ENCODE data around the gene SPRN.
A peak's percentile ranks its signal among the peaks of the same experiment; 100 is the strongest.

The SPRN gene

GRCh38 chr10:133401500-133401899, 22.9 kb downstream of the SPRN start:
- H3K4me3 ChIP-seq (ENCODE audit: low read depth, low read length) = no peak overlapping the region
- TF ChIP-seq CTCF (conservative IDR thresholded peaks at IDR 0.05; ENCODE audit: low read depth, low read length) = no peak
- DNase-seq (ENCODE audit: low read depth) = no peak

DNA sequence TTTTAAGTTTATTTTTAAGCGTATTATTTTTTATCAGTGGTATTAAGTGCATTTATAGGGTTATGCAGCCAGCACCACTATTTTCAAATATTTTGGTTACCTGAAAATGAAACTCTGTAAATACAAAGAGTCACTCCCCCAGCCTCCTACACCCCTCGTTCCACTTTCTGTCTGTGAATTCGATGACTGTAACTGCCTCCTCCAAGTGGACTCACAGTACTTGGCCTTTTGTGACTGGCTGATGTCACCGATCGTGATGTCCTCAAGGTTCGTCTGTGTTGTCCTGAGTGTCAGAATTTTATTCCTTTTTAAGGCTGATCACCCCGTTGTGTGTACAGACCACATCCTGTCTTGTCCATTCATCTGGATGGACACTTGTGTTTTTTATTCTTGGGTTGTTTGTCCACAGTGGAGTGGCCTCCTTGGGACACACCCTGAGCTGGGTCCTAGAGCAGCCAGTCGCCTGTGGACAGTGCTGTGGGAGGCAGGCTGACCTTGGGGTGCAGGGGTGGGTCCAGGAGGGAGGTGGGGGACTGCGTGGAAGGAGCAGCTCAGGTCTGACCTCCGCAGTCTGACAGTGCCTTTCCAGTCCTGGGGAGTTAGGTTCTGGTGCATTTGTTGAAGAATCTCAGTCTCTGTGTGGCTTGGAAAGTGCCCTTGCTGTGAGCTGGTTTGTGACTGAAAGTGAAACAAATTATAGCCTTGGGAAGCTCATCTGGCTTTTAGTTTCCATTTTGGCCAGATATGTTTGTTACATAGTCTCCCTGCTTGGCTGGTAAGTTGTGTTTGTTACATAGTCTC, 23.6 kb downstream of the SPRN start:
- H3K4me3 ChIP-seq (ENCODE audit: low read depth, low read length) = no peak overlapping the region
- peak; percentile 18 for DNase-seq (ENCODE audit: low read depth)
- TF ChIP-seq CTCF (conservative IDR thresholded peaks at IDR 0.05; ENCODE audit: low read depth, low read length) = no peak

DNA sequence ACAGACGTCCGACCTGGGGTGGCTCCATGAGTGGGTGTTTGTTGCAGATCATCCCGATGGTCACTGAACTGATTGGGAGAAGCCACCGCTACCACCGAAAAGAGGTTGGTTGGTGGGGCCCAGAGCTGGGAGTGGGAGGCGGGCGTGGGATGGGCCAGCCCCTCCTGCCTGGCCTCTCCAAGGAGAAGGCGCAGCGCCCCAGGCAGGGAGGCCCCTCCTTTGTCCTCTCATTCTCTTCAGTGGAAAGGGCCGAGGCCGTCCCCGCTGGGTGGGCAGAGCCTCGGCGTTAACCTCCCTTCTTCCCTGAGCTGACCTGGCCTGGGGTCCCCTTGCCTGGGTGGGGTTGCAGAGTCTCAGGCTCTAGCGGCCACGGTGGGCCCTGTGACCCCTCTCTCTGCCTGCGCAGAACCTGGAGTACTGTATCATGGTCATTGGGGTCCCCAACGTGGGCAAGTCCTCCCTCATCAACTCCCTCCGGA, 25.3 kb downstream of the SPRN start:
- no peak overlapping the region for H3K4me3 ChIP-seq (ENCODE audit: low read depth, low read length)
- TF ChIP-seq CTCF (conservative IDR thresholded peaks at IDR 0.05; ENCODE audit: low read depth, low read length) = no peak
- no peak for DNase-seq (ENCODE audit: low read depth)

- TF ChIP-seq CTCF (conservative IDR thresholded peaks at IDR 0.05; ENCODE audit: low read depth, low read length) = no peak
- H3K4me3 ChIP-seq (ENCODE audit: low read depth, low read length) = no peak overlapping the region
Observed at GRCh38 chr10:133397938-133398337, 26.5 kb downstream of the SPRN start.

GRCh38 chr10:133396035-133396624, 28.3 kb downstream of the SPRN start:
- no peak for DNase-seq (ENCODE audit: low read depth)
- no peak overlapping the region for H3K4me3 ChIP-seq (ENCODE audit: low read depth, low read length)
- no peak for TF ChIP-seq CTCF (conservative IDR thresholded peaks at IDR 0.05; ENCODE audit: low read depth, low read length)

More at GRCh38 chr10:133397938-133398337, 26.5 kb downstream of the SPRN start:
- DNase-seq (ENCODE audit: low read depth) = peak; percentile 42

GRCh38 chr10:133394801-133395221, 29.6 kb downstream of the SPRN start:
- peak overlapping the region; percentile 92 for H3K4me3 ChIP-seq (ENCODE audit: low read depth, low read length)
- DNase-seq (ENCODE audit: low read depth) = no peak
- no peak for TF ChIP-seq CTCF (conservative IDR thresholded peaks at IDR 0.05; ENCODE audit: low read depth, low read length)
